ENCODE data around the gene P2RX3. TPM values are rescaled to one million over a fixed set of nuclear protein-coding genes. Genes with fewer than 3 reads are reported as not detected.

Gene P2RX3
- total and polyA plus RNA-seq, 2 experiments from 2014 or later, result 0.15 to 0.35 TPM

GRCh38 chr11:57325735-57326048 is 12.5 kb upstream of the P2RX3 start (continued):
- TF ChIP-seq ZNF462 (CRISPR knock-in tag; IDR thresholded peaks at IDR 0.05) (no peak), REST (IDR thresholded peaks at IDR 0.05; ENCODE audit: unreplicated experiment) (no peak), STAT1 (IDR thresholded peaks at IDR 0.05; ENCODE audit: unreplicated experiment) (no peak)
- TF ChIP-seq, protein P1, sequence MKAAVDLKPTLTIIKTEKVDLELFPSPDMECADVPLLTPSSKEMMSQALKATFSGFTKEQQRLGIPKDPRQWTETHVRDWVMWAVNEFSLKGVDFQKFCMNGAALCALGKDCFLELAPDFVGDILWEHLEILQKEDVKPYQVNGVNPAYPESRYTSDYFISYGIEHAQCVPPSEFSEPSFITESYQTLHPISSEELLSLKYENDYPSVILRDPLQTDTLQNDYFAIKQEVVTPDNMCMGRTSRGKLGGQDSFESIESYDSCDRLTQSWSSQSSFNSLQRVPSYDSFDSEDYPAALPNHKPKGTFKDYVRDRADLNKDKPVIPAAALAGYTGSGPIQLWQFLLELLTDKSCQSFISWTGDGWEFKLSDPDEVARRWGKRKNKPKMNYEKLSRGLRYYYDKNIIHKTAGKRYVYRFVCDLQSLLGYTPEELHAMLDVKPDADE (IDR thresholded peaks at IDR 0.05), result no peak
- TF ChIP-seq, protein P2, sequence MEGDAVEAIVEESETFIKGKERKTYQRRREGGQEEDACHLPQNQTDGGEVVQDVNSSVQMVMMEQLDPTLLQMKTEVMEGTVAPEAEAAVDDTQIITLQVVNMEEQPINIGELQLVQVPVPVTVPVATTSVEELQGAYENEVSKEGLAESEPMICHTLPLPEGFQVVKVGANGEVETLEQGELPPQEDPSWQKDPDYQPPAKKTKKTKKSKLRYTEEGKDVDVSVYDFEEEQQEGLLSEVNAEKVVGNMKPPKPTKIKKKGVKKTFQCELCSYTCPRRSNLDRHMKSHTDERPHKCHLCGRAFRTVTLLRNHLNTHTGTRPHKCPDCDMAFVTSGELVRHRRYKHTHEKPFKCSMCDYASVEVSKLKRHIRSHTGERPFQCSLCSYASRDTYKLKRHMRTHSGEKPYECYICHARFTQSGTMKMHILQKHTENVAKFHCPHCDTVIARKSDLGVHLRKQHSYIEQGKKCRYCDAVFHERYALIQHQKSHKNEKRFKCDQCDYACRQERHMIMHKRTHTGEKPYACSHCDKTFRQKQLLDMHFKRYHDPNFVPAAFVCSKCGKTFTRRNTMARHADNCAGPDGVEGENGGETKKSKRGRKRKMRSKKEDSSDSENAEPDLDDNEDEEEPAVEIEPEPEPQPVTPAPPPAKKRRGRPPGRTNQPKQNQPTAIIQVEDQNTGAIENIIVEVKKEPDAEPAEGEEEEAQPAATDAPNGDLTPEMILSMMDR (conservative IDR thresholded peaks at IDR 0.05; ENCODE audit: low read depth in 2 of 2), result no peak
